Neural cell (in vitro differentiated cells): Measurements from ENCODE around the gene NOL3. TPM values are rescaled to one million over a fixed set of nuclear protein-coding genes. Genes with fewer than 3 reads are reported as not detected.

Experiments used
- H2AFZ ChIP-seq: fragments of 200-600, 300-800 bp; sonication (generic), shearing (Covaris generic); 2 replicates; pipeline ENCODE4 v1.6.0; 2014; ENCODE audit warnings: low read depth, mild to moderate bottlenecking, antibody characterized with exemption, low read length, moderate library complexity
- H3F3A ChIP-seq: fragments of 200-600 bp; shearing (Covaris generic); 2 replicates; pipeline ENCODE4 v1.6.1; 2016; ENCODE audit warnings: mild to moderate bottlenecking, moderate library complexity, mixed read lengths, antibody characterized with exemption, low read length; ENCODE audit not compliant: insufficient read depth, poor library complexity, severe bottlenecking
- H3K27ac ChIP-seq: fragments of 200-600, 300-800 bp; sonication (generic), shearing (Covaris generic); 2 replicates; pipeline ENCODE4 v1.5.1; 2014; ENCODE audit warnings: mild to moderate bottlenecking, low read length, moderate library complexity
- H3K27me3 ChIP-seq: fragments of 300-800, 200-600 bp; sonication (generic), shearing (Covaris generic); 2 replicates; pipeline ENCODE4 v1.6.0; 2014; ENCODE audit warnings: mild to moderate bottlenecking, low read depth, low read length, moderate library complexity; ENCODE audit not compliant: insufficient read depth
- H3K36me3 ChIP-seq: fragments of 300-800, 200-600 bp; sonication (generic), shearing (Covaris generic); 2 replicates; pipeline ENCODE4 v1.5.1; 2014; ENCODE audit warnings: mild to moderate bottlenecking, antibody characterized with exemption, low read length, moderate library complexity; ENCODE audit not compliant: insufficient read depth
- H3K4me2 ChIP-seq: fragments of 300-800, 200-600 bp; sonication (generic), shearing (Covaris generic); 2 replicates; pipeline ENCODE4 v1.6.0; 2014; ENCODE audit warnings: mild to moderate bottlenecking, low read length
- H3K4me3 ChIP-seq: fragments of 300-800, 200-600 bp; sonication (generic), shearing (Covaris generic); 2 replicates; pipeline ENCODE4 v1.5.1; 2014; ENCODE audit warnings: mild to moderate bottlenecking, low read length, moderate library complexity
- H3K79me2 ChIP-seq: fragments of 200-600 bp; shearing (Covaris generic); replicated peaks from 2 replicates; pipeline ENCODE4 v1.6.0; 2014; ENCODE audit warnings: mild to moderate bottlenecking, low read length, moderate library complexity; ENCODE audit not compliant: insufficient read depth
- H3K9ac ChIP-seq: fragments of 300-800, 200-600 bp; sonication (generic), shearing (Covaris generic); 2 replicates; pipeline ENCODE4 v1.6.1; 2016; ENCODE audit warnings: mild to moderate bottlenecking, low read length, mixed read lengths
- H3K9me2 ChIP-seq: fragments of 200-600 bp; shearing (Covaris generic); 2 replicates; pipeline ENCODE4 v1.6.1; 2016; ENCODE audit warnings: mild to moderate bottlenecking, low read length, mixed read lengths; ENCODE audit not compliant: insufficient read depth
- H3K9me3 ChIP-seq: fragments of 200-600, 300-800 bp; sonication (generic), shearing (Covaris generic); 2 replicates; pipeline ENCODE4 v1.6.1; 2016; ENCODE audit warnings: mild to moderate bottlenecking, mixed run types, low read length, moderate library complexity, mixed read lengths
- H4K20me1 ChIP-seq: fragments of 200-600 bp; shearing (Covaris generic); 2 replicates; pipeline ENCODE4 v1.6.1; 2016; ENCODE audit warnings: mild to moderate bottlenecking, mixed run types; ENCODE audit not compliant: insufficient read depth
- EP300 ChIP-seq: fragments of 450-650 bp; conservative IDR thresholded peaks from 2 replicates; pipeline ENCODE4 v1.6.1; 2014; ENCODE audit warnings: antibody characterized with exemption, mild to moderate bottlenecking, moderate library complexity; ENCODE audit not compliant: poor library complexity, severe bottlenecking
- EZH2 ChIP-seq: fragments of 200-600, 300-800 bp; shearing (Covaris generic), sonication (generic); IDR thresholded peaks from 2 replicates; pipeline ENCODE4 v1.6.1; 2014; ENCODE audit warnings: antibody characterized with exemption, low read length, borderline replicate concordance, mild to moderate bottlenecking; ENCODE audit not compliant: insufficient read depth, poor library complexity, severe bottlenecking
- MXI1 ChIP-seq: fragments of 450-650 bp; conservative IDR thresholded peaks from 2 replicates; pipeline ENCODE4 v1.6.1; 2014; ENCODE audit warnings: antibody characterized with exemption, mild to moderate bottlenecking; ENCODE audit not compliant: poor library complexity, severe bottlenecking
- POLR2AphosphoS5 ChIP-seq: IDR thresholded peaks from 2 replicates; pipeline ENCODE4 v1.6.1; 2012
- RAD21 ChIP-seq: fragments of 450-650 bp; conservative IDR thresholded peaks from 2 replicates; pipeline ENCODE4 v1.6.1; 2014; ENCODE audit warnings: antibody characterized with exemption, mild to moderate bottlenecking, moderate library complexity
- SMC3 ChIP-seq: fragments of 450-650 bp; conservative IDR thresholded peaks from 2 replicates; pipeline ENCODE4 v1.6.1; 2014; ENCODE audit warnings: antibody characterized with exemption, mild to moderate bottlenecking, moderate library complexity; ENCODE audit not compliant: poor library complexity
- TAF1 ChIP-seq: IDR thresholded peaks from 2 replicates; pipeline ENCODE4 v1.6.1; 2012; ENCODE audit warnings: low read depth
- polyA plus RNA-seq: library from polyadenylated mRNA; depleted of rRNA; stranded (reverse); fragments of >200 nt; gene quantifications from 2 replicates; pipeline ENCODE4 v1.2.3, GENCODE V29; 2014
- small RNA-seq, 3 experiments: library from RNA; depleted of rRNA; stranded (forward); fragments of <200 nt; gene quantifications; one replicate each; pipeline ENCODE3, GENCODE V24; 2012
- TF ChIP-seq, protein P1 (sequence below): IDR thresholded peaks from 2 replicates; pipeline ENCODE4 v1.6.1; 2012; ENCODE audit warnings: borderline replicate concordance
- TF ChIP-seq, protein P2 (sequence below): fragments of 450-650 bp; IDR thresholded peaks from 2 replicates; pipeline ENCODE4 v1.5.1; 2014; ENCODE audit warnings: antibody characterized with exemption, mild to moderate bottlenecking, moderate library complexity; ENCODE audit not compliant: poor library complexity, severe bottlenecking

NOL3 gene
- polyA plus RNA-seq, 1 donor from 2014 or later = 8.4 TPM

DNA sequence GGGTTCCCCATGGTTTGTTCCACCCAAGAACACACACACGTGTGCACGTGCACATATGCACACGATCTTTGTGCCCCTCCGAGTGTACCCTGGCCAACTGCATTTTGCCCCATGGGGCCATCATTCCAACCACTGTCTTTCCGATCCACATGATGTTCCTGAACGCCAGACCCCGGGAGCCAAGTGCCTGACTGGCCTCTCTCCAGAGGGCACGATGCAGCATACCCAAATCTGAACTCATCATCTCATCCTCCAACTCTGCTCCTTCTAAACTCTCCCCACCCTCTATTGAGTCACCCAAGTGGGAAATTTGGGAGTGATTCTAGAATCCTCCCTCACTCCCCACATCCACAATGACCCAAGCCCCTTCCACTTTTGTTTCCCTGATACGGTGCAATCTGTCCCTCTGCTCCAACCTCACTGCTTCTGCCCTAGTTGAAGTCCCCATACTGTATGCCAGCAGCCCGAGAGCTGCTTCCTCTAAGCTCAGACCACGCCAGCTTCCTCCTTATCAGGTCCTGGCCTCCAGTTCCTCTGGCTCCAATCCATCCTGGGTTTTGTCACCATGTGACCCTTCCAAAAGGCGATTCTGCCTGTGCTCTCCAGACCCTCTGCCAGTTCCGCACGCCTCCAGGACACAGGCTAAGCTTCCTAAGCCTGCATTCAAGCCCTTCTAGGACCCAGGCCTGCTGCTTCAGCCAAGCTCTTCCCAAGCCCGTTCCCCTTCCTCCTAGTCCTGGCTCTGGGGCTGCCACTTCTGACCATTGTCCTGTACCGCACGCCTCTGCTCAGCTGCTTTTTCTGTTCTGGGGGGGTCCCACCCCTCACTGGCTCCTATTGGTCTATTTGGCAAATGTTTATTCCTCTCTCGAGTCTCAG lies 46.5 kb downstream of the NOL3 start (continued):
- no peak for TF ChIP-seq MXI1
- no peak for TF ChIP-seq RAD21
- TF ChIP-seq TAF1 = no peak

DNA sequence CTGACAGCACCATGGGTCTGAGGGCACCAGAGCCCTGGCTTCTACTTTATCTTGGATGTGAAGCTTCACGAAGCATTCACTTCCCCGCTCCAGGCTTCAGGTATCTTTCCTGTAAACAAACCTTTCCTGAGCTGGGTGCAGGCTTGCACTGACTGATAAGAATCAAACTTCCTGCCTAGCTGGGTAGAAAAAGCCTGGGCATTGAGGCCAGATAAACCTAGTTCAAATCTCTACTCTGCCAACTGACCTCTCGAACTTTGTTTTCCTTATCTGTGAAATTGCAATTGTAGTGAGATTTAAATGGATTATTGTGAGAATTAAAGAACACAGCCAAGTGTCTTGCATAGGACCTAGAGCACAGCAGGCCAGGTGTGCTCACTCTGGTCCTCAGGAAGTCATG lies 53.7 kb downstream of the NOL3 start:
- no peak overlapping the region for H3K4me3 ChIP-seq
- no peaks in the 10 kb centered on the region for H4K20me1 ChIP-seq
- H3K9me2 ChIP-seq = no peaks in the 10 kb centered on the region
- peaks cover 12% of the 10 kb centered on the region for H3K79me2 ChIP-seq
- H3F3A ChIP-seq = no peaks in the 10 kb centered on the region
- no peaks in the 10 kb centered on the region for H3K9me3 ChIP-seq
- no peak overlapping the region for H3K27ac ChIP-seq
- no peak overlapping the region for H2AFZ ChIP-seq
- H3K9ac ChIP-seq = no peak overlapping the region
- H3K4me2 ChIP-seq = no peak overlapping the region
- no peaks in the 10 kb centered on the region for H3K36me3 ChIP-seq
- H3K27me3 ChIP-seq = no peaks in the 10 kb centered on the region
- TF ChIP-seq MXI1 (no peak), POLR2AphosphoS5 (no peak), EZH2 (no peak), RAD21 (no peak), EP300 (no peak), SMC3 (no peak), TAF1 (no peak)
- TF ChIP-seq, protein P1, sequence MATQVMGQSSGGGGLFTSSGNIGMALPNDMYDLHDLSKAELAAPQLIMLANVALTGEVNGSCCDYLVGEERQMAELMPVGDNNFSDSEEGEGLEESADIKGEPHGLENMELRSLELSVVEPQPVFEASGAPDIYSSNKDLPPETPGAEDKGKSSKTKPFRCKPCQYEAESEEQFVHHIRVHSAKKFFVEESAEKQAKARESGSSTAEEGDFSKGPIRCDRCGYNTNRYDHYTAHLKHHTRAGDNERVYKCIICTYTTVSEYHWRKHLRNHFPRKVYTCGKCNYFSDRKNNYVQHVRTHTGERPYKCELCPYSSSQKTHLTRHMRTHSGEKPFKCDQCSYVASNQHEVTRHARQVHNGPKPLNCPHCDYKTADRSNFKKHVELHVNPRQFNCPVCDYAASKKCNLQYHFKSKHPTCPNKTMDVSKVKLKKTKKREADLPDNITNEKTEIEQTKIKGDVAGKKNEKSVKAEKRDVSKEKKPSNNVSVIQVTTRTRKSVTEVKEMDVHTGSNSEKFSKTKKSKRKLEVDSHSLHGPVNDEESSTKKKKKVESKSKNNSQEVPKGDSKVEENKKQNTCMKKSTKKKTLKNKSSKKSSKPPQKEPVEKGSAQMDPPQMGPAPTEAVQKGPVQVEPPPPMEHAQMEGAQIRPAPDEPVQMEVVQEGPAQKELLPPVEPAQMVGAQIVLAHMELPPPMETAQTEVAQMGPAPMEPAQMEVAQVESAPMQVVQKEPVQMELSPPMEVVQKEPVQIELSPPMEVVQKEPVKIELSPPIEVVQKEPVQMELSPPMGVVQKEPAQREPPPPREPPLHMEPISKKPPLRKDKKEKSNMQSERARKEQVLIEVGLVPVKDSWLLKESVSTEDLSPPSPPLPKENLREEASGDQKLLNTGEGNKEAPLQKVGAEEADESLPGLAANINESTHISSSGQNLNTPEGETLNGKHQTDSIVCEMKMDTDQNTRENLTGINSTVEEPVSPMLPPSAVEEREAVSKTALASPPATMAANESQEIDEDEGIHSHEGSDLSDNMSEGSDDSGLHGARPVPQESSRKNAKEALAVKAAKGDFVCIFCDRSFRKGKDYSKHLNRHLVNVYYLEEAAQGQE = no peak
- TF ChIP-seq, protein P2, sequence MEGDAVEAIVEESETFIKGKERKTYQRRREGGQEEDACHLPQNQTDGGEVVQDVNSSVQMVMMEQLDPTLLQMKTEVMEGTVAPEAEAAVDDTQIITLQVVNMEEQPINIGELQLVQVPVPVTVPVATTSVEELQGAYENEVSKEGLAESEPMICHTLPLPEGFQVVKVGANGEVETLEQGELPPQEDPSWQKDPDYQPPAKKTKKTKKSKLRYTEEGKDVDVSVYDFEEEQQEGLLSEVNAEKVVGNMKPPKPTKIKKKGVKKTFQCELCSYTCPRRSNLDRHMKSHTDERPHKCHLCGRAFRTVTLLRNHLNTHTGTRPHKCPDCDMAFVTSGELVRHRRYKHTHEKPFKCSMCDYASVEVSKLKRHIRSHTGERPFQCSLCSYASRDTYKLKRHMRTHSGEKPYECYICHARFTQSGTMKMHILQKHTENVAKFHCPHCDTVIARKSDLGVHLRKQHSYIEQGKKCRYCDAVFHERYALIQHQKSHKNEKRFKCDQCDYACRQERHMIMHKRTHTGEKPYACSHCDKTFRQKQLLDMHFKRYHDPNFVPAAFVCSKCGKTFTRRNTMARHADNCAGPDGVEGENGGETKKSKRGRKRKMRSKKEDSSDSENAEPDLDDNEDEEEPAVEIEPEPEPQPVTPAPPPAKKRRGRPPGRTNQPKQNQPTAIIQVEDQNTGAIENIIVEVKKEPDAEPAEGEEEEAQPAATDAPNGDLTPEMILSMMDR = no peak

Small RNAs within 50 kb of the gene (small RNA-seq; reads per million reads assigned to genes)
- 112 to 168 (median 129) reads per million in 3 experiments for gene MIR328

Other genes starting within 250 kb of the NOL3 start
- gene RRAD, start 245.0 kb upstream of the NOL3 start, polyA plus RNA-seq = 1.0 TPM in 2 replicates
- 323 and 339 TPM in 2 replicates for gene CIAO2B, start 236.1 kb upstream of the NOL3 start, polyA plus RNA-seq
- 22.9 and 31.4 TPM in 2 replicates for gene CES2, start 235.0 kb upstream of the NOL3 start, polyA plus RNA-seq
- 1.8 and 3.7 TPM in 2 replicates for gene CES3, start 209.3 kb upstream of the NOL3 start, polyA plus RNA-seq
- 47.0 and 51.2 TPM in 2 replicates for gene CES4A, start 181.9 kb upstream of the NOL3 start, polyA plus RNA-seq
- gene CBFB, start 141.4 kb upstream of the NOL3 start, polyA plus RNA-seq = 31.1 and 32.6 TPM in 2 replicates
- gene PHAF1, start 60.6 kb upstream of the NOL3 start, polyA plus RNA-seq = 9.8 and 25.9 TPM in 2 replicates
- not detected in 2 replicates for gene B3GNT9, start 19.5 kb upstream of the NOL3 start, polyA plus RNA-seq
- gene TRADD, start 10.6 kb upstream of the NOL3 start, polyA plus RNA-seq = 0.96 TPM in 1 of 2 replicates, not detected in the other
- gene FBXL8, start 10.6 kb upstream of the NOL3 start, polyA plus RNA-seq = 1.2 and 2.8 TPM in 2 replicates
- gene HSF4, start 5.8 kb upstream of the NOL3 start, polyA plus RNA-seq = 12.7 and 27.9 TPM in 2 replicates
- 323 and 356 TPM in 2 replicates for gene MATCAP1, start 13.4 kb downstream of the NOL3 start, polyA plus RNA-seq
- 0.43 and 0.96 TPM in 2 replicates for gene EXOC3L1, start 19.6 kb downstream of the NOL3 start, polyA plus RNA-seq
- gene E2F4, start 21.6 kb downstream of the NOL3 start, polyA plus RNA-seq = 112 and 140 TPM in 2 replicates
- gene ELMO3, start 28.6 kb downstream of the NOL3 start, polyA plus RNA-seq = 2.2 and 3.5 TPM in 2 replicates
- gene TMEM208, start 56.6 kb downstream of the NOL3 start, polyA plus RNA-seq = 39.2 and 53.5 TPM in 2 replicates
- 0.92 and 6.3 TPM in 2 replicates for gene FHOD1, start 76.9 kb downstream of the NOL3 start, polyA plus RNA-seq
- gene SLC9A5, start 78.4 kb downstream of the NOL3 start, polyA plus RNA-seq = 1.6 and 1.8 TPM in 2 replicates
- gene PLEKHG4, start 109.0 kb downstream of the NOL3 start, polyA plus RNA-seq = 0.28 and 1.3 TPM in 2 replicates
- gene KCTD19, start 156.2 kb downstream of the NOL3 start, polyA plus RNA-seq = 0.45 and 3.3 TPM in 2 replicates
- gene LRRC36, start 156.3 kb downstream of the NOL3 start, polyA plus RNA-seq = 0.44 and 1.6 TPM in 2 replicates
- 1.1 and 2.7 TPM in 2 replicates for gene TPPP3, start 223.0 kb downstream of the NOL3 start, polyA plus RNA-seq
- 1.7 TPM in 1 of 2 replicates, not detected in the other for gene ZDHHC1, start 245.9 kb downstream of the NOL3 start, polyA plus RNA-seq